Erythroblast (primary cell): ENCODE results near the gene DROSHA.

Experiments
- GATA1 ChIP-seq: IDR thresholded peaks from 2 replicates; pipeline ENCODE4 v1.6.1; 2011; ENCODE audit warnings: low read depth, mild to moderate bottlenecking, control low read depth, low read length, moderate library complexity
- POLR2A ChIP-seq: IDR thresholded peaks from 2 replicates; pipeline ENCODE4 v1.6.1; 2011; ENCODE audit warnings: mild to moderate bottlenecking, low read length

GRCh38 chr5:31551878-31552277 lies 20.0 kb upstream of the DROSHA start:
- no peak for TF ChIP-seq POLR2A
- TF ChIP-seq GATA1: no peak
